ENCODE results near the gene RPS6KA4. TPM values are rescaled to one million over a fixed set of nuclear protein-coding genes. Genes with fewer than 3 reads are reported as not detected.

Gene RPS6KA4
- total RNA-seq, 1 donor, result 39.4 TPM

DNA sequence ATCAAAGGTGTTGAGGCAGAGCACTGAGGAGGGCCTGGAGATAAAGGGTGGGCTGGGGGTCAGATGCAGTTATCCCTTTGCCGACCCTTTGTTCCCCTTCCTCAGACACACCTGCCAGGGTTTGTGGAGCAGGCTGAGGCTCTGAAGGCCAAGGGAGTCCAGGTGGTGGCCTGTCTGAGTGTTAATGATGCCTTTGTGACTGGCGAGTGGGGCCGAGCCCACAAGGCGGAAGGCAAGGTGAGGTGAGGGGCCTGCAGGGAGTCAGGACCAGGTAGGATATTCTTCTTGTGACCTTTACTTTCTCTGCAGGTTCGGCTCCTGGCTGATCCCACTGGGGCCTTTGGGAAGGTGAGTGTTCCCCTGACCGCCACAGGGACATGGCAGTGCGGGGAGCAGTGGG, 38.4 kb upstream of the RPS6KA4 start:
- Histone ChIP-seq H3K27ac (ENCODE audit: low read depth, low read length) (no peak overlapping the region), H3K27me3 (ENCODE audit: insufficient read depth, low read length) (no peaks in the 10 kb centered on the region), H3K9me3 (ENCODE audit: low read depth, low read length) (no peaks in the 10 kb centered on the region), H3K4me2 (ENCODE audit: insufficient read depth, low read length) (no peak overlapping the region), H3K36me3 (ENCODE audit: insufficient read depth, low read length) (peaks cover 22% of the 10 kb centered on the region), H3K4me3 (ENCODE audit: insufficient read depth, low read length) (no peak overlapping the region), H4K20me1 (ENCODE audit: insufficient read depth, low read length) (peaks cover 7% of the 10 kb centered on the region), H3K79me2 (ENCODE audit: insufficient read depth, low read length) (peaks cover 26% of the 10 kb centered on the region), H3K4me1 (ENCODE audit: insufficient read depth, low read length) (peaks cover 11% of the 10 kb centered on the region), H2AFZ (ENCODE audit: low read length) (no peak overlapping the region)
- DNase-seq (ENCODE audit: insufficient read length, low spot score, missing footprints), result peak; percentile 67
- TF ChIP-seq, protein P1, sequence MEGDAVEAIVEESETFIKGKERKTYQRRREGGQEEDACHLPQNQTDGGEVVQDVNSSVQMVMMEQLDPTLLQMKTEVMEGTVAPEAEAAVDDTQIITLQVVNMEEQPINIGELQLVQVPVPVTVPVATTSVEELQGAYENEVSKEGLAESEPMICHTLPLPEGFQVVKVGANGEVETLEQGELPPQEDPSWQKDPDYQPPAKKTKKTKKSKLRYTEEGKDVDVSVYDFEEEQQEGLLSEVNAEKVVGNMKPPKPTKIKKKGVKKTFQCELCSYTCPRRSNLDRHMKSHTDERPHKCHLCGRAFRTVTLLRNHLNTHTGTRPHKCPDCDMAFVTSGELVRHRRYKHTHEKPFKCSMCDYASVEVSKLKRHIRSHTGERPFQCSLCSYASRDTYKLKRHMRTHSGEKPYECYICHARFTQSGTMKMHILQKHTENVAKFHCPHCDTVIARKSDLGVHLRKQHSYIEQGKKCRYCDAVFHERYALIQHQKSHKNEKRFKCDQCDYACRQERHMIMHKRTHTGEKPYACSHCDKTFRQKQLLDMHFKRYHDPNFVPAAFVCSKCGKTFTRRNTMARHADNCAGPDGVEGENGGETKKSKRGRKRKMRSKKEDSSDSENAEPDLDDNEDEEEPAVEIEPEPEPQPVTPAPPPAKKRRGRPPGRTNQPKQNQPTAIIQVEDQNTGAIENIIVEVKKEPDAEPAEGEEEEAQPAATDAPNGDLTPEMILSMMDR (IDR thresholded peaks at IDR 0.05; ENCODE audit: extremely low read depth, low read depth, low read length), result no peak

DNA sequence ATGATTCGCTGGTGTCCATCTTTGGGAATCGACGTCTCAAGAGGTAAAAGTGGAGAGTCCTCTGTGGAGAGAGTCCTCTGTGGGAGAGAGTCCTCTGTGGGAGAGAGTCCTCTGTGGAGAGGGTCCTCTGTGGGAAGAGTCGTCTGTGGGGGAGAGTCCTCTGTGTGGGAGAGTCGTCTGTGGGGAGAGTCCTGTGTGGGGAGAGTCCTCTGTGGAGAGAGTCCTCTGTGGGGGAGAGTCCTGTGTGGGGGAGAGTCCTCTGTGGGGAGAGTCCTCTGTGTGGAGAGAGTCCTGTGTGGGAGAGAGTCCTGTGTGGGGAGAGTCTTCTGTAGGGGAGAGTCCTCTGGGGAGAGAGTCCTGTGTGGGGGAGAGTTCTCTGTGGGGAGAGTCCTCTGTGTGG, 37.9 kb upstream of the RPS6KA4 start:
- Histone ChIP-seq H3K9me3 (ENCODE audit: low read depth, low read length) (no peaks in the 10 kb centered on the region), H3K27ac (ENCODE audit: low read depth, low read length) (no peak overlapping the region), H3K79me2 (ENCODE audit: insufficient read depth, low read length) (peaks cover 25% of the 10 kb centered on the region), H3K4me3 (ENCODE audit: insufficient read depth, low read length) (no peak overlapping the region), H3K27me3 (ENCODE audit: insufficient read depth, low read length) (no peaks in the 10 kb centered on the region), H3K4me2 (ENCODE audit: insufficient read depth, low read length) (no peak overlapping the region), H3K4me1 (ENCODE audit: insufficient read depth, low read length) (peaks cover 11% of the 10 kb centered on the region), H3K36me3 (ENCODE audit: insufficient read depth, low read length) (peaks cover 21% of the 10 kb centered on the region), H2AFZ (ENCODE audit: low read length) (no peak overlapping the region), H4K20me1 (ENCODE audit: insufficient read depth, low read length) (peaks cover 7% of the 10 kb centered on the region)
- DNase-seq (ENCODE audit: insufficient read length, low spot score, missing footprints), result peak; percentile 22
- TF ChIP-seq, protein P1 (IDR thresholded peaks at IDR 0.05; ENCODE audit: extremely low read depth, low read depth, low read length), result no peak

GRCh38 chr11:64321533-64321932, 37.4 kb upstream of the RPS6KA4 start:
- H3K4me2 ChIP-seq (ENCODE audit: insufficient read depth, low read length), result no peak overlapping the region
- TF ChIP-seq, protein P1 (IDR thresholded peaks at IDR 0.05; ENCODE audit: extremely low read depth, low read depth, low read length), result no peak
- no peak overlapping the region for H3K27ac ChIP-seq (ENCODE audit: low read depth, low read length)
- peak; percentile 62 for DNase-seq (ENCODE audit: insufficient read length, low spot score, missing footprints)
- peaks cover 11% of the 10 kb centered on the region for H3K4me1 ChIP-seq (ENCODE audit: insufficient read depth, low read length)
- peaks cover 22% of the 10 kb centered on the region for H3K79me2 ChIP-seq (ENCODE audit: insufficient read depth, low read length)
- no peak overlapping the region for H2AFZ ChIP-seq (ENCODE audit: low read length)
- H3K36me3 ChIP-seq (ENCODE audit: insufficient read depth, low read length), result peaks cover 17% of the 10 kb centered on the region
- H4K20me1 ChIP-seq (ENCODE audit: insufficient read depth, low read length), result peaks cover 7% of the 10 kb centered on the region
- H3K27me3 ChIP-seq (ENCODE audit: insufficient read depth, low read length), result no peaks in the 10 kb centered on the region
- no peaks in the 10 kb centered on the region for H3K9me3 ChIP-seq (ENCODE audit: low read depth, low read length)
- no peak overlapping the region for H3K4me3 ChIP-seq (ENCODE audit: insufficient read depth, low read length)

DNA sequence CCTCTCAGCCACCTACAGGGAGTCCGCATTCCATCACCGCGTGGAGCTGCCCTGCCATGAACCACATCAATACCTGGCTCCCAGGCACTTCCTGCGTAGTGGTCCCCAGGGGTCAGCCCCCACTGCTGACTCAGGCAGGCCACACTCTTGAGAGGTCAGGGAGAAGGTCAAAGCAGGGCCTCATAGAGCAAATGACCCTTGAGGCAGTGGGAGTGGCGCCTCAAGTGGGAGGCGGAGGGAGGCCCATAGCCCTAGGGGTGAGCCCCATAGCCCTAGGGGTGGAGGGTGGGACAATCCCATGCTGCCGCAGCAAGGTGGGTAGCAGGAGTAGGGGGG, 36.1 kb upstream of the RPS6KA4 start:
- TF ChIP-seq, protein P1 (IDR thresholded peaks at IDR 0.05; ENCODE audit: extremely low read depth, low read depth, low read length), result no peak
- Histone ChIP-seq H3K4me3 (ENCODE audit: insufficient read depth, low read length) (no peak overlapping the region), H3K4me2 (ENCODE audit: insufficient read depth, low read length) (no peak overlapping the region), H3K4me1 (ENCODE audit: insufficient read depth, low read length) (peaks cover 6% of the 10 kb centered on the region), H4K20me1 (ENCODE audit: insufficient read depth, low read length) (peaks cover 7% of the 10 kb centered on the region), H3K9me3 (ENCODE audit: low read depth, low read length) (no peaks in the 10 kb centered on the region), H3K27ac (ENCODE audit: low read depth, low read length) (no peak overlapping the region), H3K27me3 (ENCODE audit: insufficient read depth, low read length) (no peaks in the 10 kb centered on the region), H3K36me3 (ENCODE audit: insufficient read depth, low read length) (peaks cover 17% of the 10 kb centered on the region), H2AFZ (ENCODE audit: low read length) (no peak overlapping the region), H3K79me2 (ENCODE audit: insufficient read depth, low read length) (peaks cover 15% of the 10 kb centered on the region)
- DNase-seq (ENCODE audit: insufficient read length, low spot score, missing footprints), result peak; percentile 18

All from osteoblast (primary cell).